Stimulated activated naive B cell treated with anti-CD40 and anti-IgM and Interleukin-4, amounts not matched to agents 10 μg/mL and 1 μg/mL and 100 μg/mL, for 72 hours (primary cell): ENCODE results near the gene CPXM1.
A peak's percentile ranks its signal among the peaks of the same experiment; 100 is the strongest.
"Not testable (repeated sequence)": the region's sequence is repeated elsewhere in the genome, so short reads cannot be mapped to it uniquely, and the experiment has no call there.

ENCODE experiments used
- ATAC-seq, 2 donors: fragments of 150-1000 bp; cut with Tn5 transposase; replicated peaks; 2 replicates each; pipeline ENCODE4 v1.10.0; 2021; ENCODE audit warnings: moderate library complexity in 1 of 2
- DNase-seq: peaks from one replicate; pipeline ENCODE4 v3.0.0; 2021
- H3K27ac Mint-ChIP-seq: one replicate; pipeline ENCODE4 v1.8.0; 2022; ENCODE audit warnings: mild to moderate bottlenecking, mixed read lengths
- H3K27me3 Mint-ChIP-seq, 2 donors: one replicate each; pipeline ENCODE4 v1.8.0; 2022; ENCODE audit warnings: mixed read lengths in 2 of 2
- H3K36me3 Mint-ChIP-seq, 2 donors: one replicate each; pipeline ENCODE4 v1.8.0; 2022; ENCODE audit warnings: mixed read lengths in 2 of 2, mild to moderate bottlenecking in 1 of 2
- H3K4me1 Mint-ChIP-seq, 2 donors: one replicate each; pipeline ENCODE4 v1.8.0; 2022; ENCODE audit warnings: mixed read lengths in 2 of 2, mild to moderate bottlenecking in 1 of 2
- H3K4me3 Mint-ChIP-seq, 2 donors: one replicate each; pipeline ENCODE4 v1.8.0; 2022; ENCODE audit warnings: mild to moderate bottlenecking in 2 of 2, mixed read lengths in 2 of 2, moderate library complexity in 1 of 2
- H3K9me3 Mint-ChIP-seq, 2 donors: one replicate each; pipeline ENCODE4 v1.8.0; 2022; ENCODE audit warnings: mixed read lengths in 2 of 2, mild to moderate bottlenecking in 1 of 2

The CPXM1 gene

DNA sequence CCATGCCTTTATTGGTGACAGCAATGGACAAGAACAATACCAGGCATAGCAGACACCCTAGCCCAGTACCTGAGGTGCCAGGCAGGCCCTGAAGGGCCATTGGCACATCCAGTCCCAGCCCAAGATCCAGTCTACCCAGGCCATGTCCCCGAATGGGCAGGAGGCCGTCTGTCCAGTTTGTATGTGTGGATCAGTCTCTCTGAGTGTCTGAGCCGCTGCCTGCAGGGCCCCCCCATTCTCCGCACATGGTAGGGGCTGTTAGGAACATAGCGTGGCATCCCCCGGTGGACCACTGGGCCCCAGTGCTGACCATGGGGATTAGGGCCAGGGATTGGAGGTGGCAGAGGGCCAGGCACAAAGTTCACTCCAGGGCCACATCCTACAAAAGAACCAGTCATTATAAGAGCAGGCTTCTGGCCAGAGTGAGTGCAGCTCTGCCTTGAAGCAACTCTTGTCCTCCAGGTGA is 34.9 kb upstream of the CPXM1 start:
- Mint-ChIP-seq H3K4me3 (no peak overlapping the region), H3K36me3 (peaks cover 13 to 43% of the 10 kb centered on the region in 2 donors), H3K9me3 (peaks cover 0 to 2% of the 10 kb centered on the region in 2 donors), H3K4me1 (peaks cover 14 to 24% of the 10 kb centered on the region in 2 donors), H3K27ac (no peak overlapping the region), H3K27me3 (no peaks in the 10 kb centered on the region)
- no peak for ATAC-seq
- no peak for DNase-seq

DNA sequence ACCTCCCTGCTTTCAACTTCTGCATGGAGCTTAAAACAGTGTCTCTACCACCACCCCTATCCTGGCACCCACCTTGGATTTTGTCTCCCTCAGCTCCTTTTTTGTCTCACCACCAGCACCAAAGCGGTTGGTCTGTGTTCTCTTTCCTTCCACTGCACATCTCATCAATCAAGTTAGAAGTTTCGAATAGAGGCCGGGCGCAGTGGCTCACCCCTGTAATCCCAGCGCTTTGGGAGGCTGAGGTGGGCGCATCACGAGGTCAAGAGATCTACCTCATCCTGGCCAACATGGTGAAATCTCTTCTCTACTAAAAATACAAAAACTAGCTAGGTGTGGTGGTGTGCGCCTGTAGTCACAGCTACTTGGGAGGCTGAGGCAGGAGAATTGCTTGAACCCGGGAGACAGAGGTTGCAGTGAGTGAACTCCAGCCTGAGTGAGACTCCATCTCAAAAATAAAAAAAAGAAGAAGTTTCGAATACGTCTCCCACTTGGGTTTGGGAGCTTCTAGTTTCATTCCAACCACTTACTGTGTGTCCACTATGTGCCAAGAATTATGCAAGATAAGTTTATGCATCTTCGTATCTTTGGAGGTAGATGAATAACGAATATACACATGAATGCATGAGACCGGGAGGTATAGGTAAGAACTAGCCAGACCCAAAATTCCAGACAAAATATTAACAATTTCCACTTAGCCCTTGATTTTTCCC is 34.1 kb upstream of the CPXM1 start:
- Mint-ChIP-seq H3K36me3 (peaks cover 13 to 43% of the 10 kb centered on the region in 2 donors), H3K9me3 (peaks cover 0 to 2% of the 10 kb centered on the region in 2 donors), H3K27me3 (peaks cover 0 to under 1% of the 10 kb centered on the region in 2 donors), H3K4me3 (no peak overlapping the region), H3K4me1 (peaks cover 12 to 21% of the 10 kb centered on the region in 2 donors), H3K27ac (no peak overlapping the region)
- ATAC-seq (no peak), DNase-seq (no peak)

DNA sequence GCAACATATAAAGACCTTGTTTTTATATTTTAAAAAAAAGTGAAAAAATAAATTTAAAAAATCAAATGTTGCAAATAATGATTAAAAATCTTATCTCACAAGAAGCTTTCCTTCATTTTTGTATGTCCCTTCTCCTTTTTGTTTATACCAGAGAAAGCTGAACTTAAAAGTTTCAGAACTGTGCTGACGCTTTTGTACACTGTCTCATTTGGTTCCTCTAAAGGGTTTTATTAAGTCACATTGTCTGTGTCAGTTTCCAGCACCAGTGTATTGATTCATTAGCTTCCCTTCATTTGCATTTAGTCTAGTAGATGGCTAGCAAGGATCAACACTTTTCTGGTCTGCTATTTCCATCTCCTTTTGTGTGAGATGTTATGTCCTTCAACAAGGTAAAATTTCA is 33.3 kb upstream of the CPXM1 start:
- Mint-ChIP-seq H3K4me3 (no peak overlapping the region), H3K4me1 (peaks cover 6 to 14% of the 10 kb centered on the region in 2 donors), H3K9me3 (no peaks in the 10 kb centered on the region), H3K36me3 (peaks cover 13 to 38% of the 10 kb centered on the region in 2 donors), H3K27ac (no peak overlapping the region), H3K27me3 (peaks cover 0 to 6% of the 10 kb centered on the region in 2 donors)
- no peak for ATAC-seq
- DNase-seq = no peak

DNA sequence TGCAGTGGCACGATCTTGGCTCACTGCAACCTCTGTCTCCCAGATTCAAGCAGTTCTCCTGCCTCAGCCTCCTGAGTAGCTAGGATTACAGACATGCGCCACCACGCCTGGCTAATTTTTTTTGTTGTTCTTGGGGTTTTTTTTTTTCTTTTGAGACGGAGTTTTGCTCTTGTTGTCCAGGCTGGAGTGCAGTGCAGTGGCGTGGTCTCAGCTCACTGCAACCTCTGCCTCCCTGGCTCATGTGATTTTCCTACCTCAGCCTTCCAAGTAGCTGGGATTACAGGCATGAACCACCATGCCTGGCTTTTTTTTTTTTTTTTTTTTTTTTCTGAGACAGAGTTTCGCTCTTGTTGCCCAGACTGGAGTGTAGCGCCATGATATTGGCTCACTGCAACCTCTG is 30.8 kb upstream of the CPXM1 start:
- Mint-ChIP-seq H3K36me3 (peaks cover 0 to 15% of the 10 kb centered on the region in 2 donors), H3K27me3 (peaks cover 12 to 16% of the 10 kb centered on the region in 2 donors)
- ATAC-seq, H3K9me3 Mint-ChIP-seq, H3K27ac Mint-ChIP-seq, DNase-seq, H3K4me3 Mint-ChIP-seq, H3K4me1 Mint-ChIP-seq: not testable (repeated sequence)

DNA sequence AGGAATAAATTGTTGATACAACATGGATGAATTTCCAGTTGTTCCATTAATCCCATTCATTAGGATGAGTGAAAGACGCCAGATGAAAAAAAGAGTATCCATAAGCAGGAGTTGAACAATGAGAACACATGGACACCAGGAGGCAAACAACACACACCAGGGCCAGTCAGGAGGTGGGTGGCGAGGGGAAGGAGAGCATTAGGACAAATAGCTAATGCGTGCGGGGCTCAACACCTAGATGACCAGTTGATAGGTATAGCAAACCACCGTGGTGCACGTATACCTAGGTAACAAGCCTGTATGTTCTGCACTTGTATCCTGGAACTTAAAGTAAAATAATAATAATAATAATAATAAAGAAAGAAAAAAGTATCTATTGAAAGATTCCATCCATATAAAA is 28.9 kb upstream of the CPXM1 start:
- Mint-ChIP-seq H3K27me3 (peaks cover 19 to 21% of the 10 kb centered on the region in 2 donors), H3K36me3 (peaks cover 0 to 3% of the 10 kb centered on the region in 2 donors), H3K4me3 (no peak overlapping the region), H3K9me3 (no peaks in the 10 kb centered on the region), H3K4me1 (peaks cover 0 to 8% of the 10 kb centered on the region in 2 donors), H3K27ac (peak overlapping the region; percentile 4)
- DNase-seq (no peak), ATAC-seq (no peak)

DNA sequence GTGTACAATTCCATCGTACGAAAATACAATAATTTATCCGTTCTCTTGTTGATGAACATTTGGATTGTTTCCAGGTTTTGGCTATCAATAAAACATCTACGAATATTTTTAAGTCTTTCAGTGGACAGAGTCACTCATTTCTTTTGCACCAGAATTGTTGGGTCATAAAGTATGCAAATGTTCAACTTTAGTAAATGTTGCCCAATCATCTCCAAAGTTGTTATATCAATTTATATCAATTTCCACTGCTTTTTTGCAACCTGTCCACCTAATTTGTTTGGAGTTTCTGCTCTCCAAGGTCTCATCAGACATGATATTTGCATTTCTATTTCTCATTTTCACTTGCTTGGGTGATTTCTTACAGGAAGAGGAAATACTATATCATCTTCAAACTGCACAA is 26.2 kb upstream of the CPXM1 start:
- peaks cover 24 to 25% of the 10 kb centered on the region in 2 donors for H3K27me3 Mint-ChIP-seq
- H3K36me3 Mint-ChIP-seq = no peaks in the 10 kb centered on the region
- no peak for ATAC-seq
- DNase-seq = no peak
- no peaks in the 10 kb centered on the region for H3K9me3 Mint-ChIP-seq
- no peak overlapping the region for H3K27ac Mint-ChIP-seq
- H3K4me3 Mint-ChIP-seq = no peak overlapping the region
- peaks cover 2 to 4% of the 10 kb centered on the region in 2 donors for H3K4me1 Mint-ChIP-seq

DNA sequence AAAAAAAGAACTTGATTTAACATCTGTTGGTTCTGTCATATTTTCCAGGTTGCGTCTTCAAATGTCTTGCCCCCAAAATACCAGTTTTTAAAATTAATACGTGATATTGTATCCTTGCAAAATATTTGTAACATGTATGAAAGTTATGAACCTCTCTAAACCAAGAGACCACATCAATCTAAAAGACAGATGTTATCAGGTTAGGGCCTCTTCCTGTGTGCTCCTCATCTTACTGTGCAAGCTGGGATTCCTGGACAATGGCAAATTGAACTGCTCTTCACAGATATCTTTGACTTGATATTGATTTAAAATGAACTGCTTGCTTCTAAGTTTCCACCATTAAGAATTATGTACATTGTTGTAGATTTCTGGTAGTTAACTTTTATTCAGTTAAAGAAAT is 25.3 kb upstream of the CPXM1 start:
- Mint-ChIP-seq H3K27ac (no peak overlapping the region), H3K4me3 (no peak overlapping the region), H3K9me3 (no peaks in the 10 kb centered on the region), H3K36me3 (no peaks in the 10 kb centered on the region), H3K4me1 (peaks cover 4 to 8% of the 10 kb centered on the region in 2 donors), H3K27me3 (peaks cover 29 to 31% of the 10 kb centered on the region in 2 donors)
- ATAC-seq = no peak
- no peak for DNase-seq

DNA sequence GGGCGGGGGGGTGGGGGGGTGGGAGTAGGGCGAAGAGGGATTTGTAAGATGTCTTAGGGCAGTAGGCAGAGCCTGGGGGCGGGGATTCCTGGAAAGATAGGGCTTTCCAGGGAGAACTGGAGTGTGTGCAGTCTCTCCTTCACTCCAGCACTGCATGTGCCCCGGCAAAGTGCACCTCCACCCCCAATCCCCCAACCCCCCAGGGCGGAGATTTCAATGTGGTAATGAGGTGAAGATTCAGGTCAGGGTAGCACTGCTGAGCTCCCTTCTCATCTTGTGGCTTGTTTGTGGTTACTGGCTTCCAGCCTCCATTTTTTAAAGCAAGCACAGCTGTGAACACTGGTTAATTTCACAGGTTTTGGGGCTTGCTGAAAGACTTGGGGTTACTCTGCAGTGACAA is 21.6 kb upstream of the CPXM1 start:
- Mint-ChIP-seq H3K36me3 (no peaks in the 10 kb centered on the region), H3K27ac (no peak overlapping the region), H3K4me1 (peaks cover 4 to 14% of the 10 kb centered on the region in 2 donors), H3K9me3 (no peaks in the 10 kb centered on the region), H3K27me3 (peaks cover 44 to 59% of the 10 kb centered on the region in 2 donors), H3K4me3 (no peak overlapping the region)
- ATAC-seq (peak in 1 of 2 donors; percentile 67), DNase-seq (no peak)

DNA sequence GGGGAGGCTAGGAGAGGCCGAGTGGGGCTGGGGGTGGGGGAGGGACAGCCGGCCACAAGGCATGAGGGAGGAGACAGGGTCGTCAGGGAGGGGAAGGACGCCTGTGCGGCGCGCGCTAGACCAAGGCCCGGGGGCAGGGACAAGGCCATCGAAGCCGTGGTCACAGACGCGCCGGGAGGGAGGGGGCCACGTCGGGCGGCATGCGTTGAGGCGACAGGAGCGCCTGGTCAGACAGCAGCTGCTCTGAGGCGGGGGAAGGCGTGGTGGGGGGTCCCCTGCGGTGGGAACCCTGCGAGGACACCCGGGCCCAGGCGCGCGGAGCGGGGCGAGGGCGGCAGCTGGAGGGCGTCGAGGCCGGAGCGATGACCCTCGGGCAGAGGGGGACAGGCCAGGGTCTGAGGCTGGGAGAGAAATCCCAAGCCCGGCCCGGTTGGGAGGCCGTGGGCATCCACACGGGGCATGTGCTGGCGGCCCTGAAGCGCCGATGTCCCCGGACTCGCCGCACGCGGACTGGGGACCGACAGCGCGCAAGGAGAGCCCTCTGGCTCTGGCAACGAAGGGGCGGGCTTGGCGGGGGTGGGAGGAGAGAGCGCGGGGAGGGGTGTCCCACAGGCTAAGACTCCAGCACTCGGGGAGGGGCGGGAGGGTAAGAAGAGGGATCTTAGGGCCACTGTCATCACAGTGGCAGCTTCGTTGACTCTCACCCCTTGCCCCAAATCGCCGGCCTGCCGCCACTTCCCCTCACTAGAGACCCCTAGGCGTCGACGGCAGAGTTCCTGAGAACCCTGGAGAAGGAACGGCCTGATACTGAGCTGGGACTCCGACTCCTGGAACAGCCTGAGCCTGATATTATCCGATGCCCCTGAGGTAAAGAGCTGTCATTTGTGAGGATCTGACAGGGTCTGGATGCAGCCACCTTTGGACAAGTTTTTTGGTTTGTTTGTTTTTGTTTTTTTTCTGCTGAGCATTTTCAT is 20.8 kb upstream of the CPXM1 start:
- no peak overlapping the region for H3K27ac Mint-ChIP-seq
- peak in 1 of 2 donors; percentile 18 for ATAC-seq

DNA sequence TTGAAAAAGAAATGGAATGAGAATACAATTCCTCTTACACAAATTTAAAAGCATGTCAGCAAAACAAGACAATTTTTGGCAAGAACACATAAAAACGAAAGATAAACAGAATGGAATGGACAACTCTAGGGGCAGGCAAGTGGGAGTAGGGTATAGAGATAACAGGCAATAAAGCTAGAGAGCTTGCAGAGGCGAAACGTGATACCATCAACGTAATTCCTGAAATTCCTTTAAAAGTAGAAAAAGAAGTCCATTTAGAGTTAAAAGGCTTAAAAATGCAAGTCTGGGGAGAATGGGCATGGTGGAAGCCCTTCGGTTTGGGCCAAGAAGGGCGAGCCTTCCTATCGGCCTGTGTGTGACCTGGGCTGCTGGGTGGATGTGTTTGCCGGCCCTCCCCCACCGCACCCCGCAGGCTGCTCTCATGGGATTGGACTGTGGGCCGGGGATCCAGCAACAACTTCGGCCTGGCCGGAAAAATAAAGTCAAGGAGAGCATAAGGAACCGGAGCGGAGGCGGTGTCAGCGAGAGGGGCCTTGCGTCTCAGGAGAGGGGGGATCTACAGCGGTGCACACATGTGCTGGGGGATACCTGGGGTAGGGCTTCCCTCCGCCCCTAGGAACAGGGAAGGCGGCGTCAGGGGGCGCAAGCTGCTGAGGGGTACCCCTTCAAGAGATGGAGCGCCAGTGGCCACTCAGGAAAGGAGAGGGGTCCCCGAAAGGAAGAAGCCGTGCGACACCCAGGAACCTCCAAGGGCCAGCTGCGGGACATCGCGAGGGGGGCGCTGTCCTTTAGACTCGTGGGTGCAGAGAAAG is 19.9 kb upstream of the CPXM1 start:
- H3K36me3 Mint-ChIP-seq = no peaks in the 10 kb centered on the region

More for the DNA sequence above, 20.8 kb upstream of the CPXM1 start:
- no peak for DNase-seq
- Mint-ChIP-seq H3K4me1 (peaks cover 4 to 14% of the 10 kb centered on the region in 2 donors), H3K27me3 (peaks cover 40 to 56% of the 10 kb centered on the region in 2 donors), H3K4me3 (peak overlapping the region in 1 of 2 donors; percentile 12), H3K9me3 (no peaks in the 10 kb centered on the region), H3K36me3 (no peaks in the 10 kb centered on the region)

DNA sequence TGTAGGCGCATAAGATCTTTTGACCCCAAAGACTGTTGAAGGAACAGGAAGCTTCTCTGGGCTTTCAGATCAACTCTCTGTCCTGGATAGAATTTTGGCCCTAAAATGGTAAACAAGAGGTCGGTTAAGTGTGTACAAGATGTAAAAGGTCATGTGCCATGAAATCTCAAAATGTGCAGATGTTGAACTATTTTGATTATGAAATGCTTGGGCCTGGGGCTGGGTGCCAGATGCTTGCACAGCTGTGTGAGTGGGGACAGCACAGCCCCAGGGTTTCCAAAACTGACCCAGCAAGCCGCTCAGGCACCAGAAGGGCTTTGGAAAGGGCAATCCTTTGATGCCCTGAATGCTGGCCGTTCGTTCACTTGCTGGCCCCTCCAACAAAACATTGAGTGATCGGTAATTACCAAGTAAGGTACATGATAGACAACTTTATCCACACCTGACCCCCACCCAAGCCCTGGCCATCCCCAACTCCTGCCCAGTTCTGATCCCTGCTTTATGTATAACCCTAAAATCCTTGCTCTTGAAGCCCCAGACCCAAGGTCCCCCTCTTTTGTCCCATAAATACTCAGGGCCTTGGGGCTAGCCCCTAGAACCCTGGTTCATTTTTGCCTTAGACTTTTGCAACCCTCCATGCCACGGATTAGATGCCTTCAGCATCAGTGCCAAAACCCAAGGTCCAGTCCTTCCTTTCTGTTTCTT is 17.6 kb upstream of the CPXM1 start:
- Mint-ChIP-seq H3K9me3 (no peaks in the 10 kb centered on the region), H3K4me3 (no peak overlapping the region), H3K27ac (no peak overlapping the region), H3K36me3 (no peaks in the 10 kb centered on the region), H3K4me1 (peaks cover 4 to 14% of the 10 kb centered on the region in 2 donors), H3K27me3 (peaks cover 43 to 78% of the 10 kb centered on the region in 2 donors)
- no peak for DNase-seq
- no peak for ATAC-seq

More for the DNA sequence above, 19.9 kb upstream of the CPXM1 start:
- Mint-ChIP-seq H3K9me3 (no peaks in the 10 kb centered on the region), H3K4me1 (peaks cover 4 to 14% of the 10 kb centered on the region in 2 donors), H3K27ac (no peak overlapping the region), H3K27me3 (peaks cover 36 to 58% of the 10 kb centered on the region in 2 donors), H3K4me3 (no peak overlapping the region)
- ATAC-seq = no peak
- no peak for DNase-seq

DNA sequence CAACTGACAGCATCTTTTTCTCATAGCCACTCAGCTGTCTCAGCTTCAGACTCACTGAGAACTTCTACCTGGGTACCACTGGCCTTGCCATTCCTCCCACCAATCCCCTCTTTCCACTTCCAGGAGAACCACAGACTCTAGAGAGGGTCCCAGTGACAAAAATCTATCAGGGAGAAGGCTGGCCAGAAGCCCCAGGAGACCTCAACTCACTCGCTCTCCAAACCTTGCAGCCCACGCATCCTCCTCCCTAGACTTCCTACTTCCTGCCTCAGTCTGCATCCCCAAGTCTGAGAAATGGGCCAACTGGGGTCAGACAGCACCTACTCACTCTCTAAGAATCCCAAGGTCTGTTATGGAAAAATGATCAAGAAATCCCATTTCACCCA is 16.9 kb upstream of the CPXM1 start:
- ATAC-seq = no peak
- Mint-ChIP-seq H3K4me1 (peaks cover 4 to 14% of the 10 kb centered on the region in 2 donors), H3K27ac (no peak overlapping the region), H3K27me3 (peaks cover 47 to 84% of the 10 kb centered on the region in 2 donors), H3K9me3 (peaks cover 2 to 3% of the 10 kb centered on the region in 2 donors), H3K36me3 (peaks cover 0 to under 1% of the 10 kb centered on the region in 2 donors), H3K4me3 (no peak overlapping the region)
- no peak for DNase-seq

DNA sequence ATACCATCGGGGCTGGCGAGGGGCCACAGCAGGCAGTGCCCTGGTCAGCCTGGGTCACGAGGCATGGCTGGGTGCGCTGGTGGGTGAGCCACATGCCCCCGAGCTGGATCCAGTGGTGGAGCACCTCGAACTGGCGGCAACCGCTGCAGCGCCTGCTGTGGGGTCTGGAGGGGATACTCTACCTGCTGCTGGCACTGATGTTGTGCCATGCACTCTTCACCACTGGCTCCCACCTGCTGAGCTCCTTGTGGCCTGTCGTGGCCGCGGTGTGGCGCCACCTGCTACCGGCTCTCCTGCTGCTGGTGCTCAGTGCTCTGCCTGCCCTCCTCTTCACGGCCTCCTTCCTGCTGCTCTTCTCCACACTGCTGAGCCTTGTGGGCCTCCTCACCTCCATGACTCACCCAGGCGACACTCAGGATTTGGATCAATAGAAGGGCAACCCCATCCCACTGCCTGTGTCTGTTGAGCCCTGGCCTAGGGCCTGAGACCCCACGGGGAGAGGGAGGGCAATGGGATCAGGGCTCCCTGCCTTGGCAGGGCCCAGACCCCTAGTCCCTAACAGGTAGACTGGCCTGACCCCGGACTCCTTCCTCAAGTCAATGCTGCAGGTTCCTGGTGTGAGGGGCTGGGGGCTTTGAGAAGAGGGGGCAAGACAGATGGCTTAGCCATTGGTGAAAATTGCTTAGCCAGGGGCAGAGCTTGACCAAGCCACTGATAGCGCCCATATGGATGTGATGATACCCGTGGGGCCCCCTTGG is 16.3 kb upstream of the CPXM1 start:
- Mint-ChIP-seq H3K27me3 (peaks cover 51 to 84% of the 10 kb centered on the region in 2 donors), H3K27ac (no peak overlapping the region), H3K36me3 (peaks cover 0 to 2% of the 10 kb centered on the region in 2 donors), H3K9me3 (peaks cover 3 to 8% of the 10 kb centered on the region in 2 donors), H3K4me1 (peaks cover 4 to 12% of the 10 kb centered on the region in 2 donors), H3K4me3 (no peak overlapping the region)
- no peak for DNase-seq
- ATAC-seq = no peak
